Measurements from ENCODE around the gene LCNL1.
A peak's percentile ranks its signal among the peaks of the same experiment; 100 is the strongest.

LCNL1 gene

DNA sequence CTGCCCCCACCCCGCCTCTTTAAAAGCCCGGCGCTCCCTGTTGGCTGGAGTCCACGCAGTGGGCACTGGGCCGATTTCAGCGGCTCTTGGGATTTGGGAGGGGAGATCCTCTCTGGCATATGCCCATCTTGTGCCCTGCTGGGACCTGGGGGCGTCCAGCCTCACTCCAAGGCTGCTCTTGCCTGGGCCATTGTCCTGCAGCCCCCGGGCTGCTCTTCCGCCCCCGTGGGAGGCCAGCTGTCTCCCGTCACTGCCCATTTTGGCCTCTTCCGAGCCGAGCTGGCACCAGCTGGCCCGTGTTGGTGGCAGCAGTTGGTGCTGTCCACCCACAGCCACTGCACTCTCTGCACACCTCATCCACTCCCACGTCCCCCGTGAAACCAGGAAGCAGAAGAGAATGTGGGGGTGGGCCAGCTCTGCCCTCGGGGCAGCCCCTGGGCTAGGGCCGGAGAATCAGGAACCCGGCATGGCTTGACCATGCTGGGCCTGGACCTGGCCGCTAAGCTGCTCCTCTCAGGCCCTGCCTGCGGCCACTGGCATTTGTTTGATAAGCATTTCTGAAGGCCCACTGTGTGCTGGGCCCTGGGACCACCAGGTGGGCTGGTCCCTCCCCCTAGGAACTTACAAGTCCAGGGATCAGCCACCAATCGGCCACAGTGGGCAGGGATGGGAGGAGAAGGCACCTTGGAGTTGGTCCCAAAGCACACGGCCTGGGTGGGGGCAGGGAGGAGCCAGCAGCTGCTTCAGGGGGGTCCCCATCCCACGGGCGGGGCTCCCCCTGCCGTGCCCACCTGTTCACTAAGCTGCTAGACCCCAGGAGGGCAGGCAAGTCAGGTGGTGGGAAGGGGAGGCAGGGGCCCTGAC, 35.5 kb upstream of the LCNL1 start:
- no peak for DNase-seq (ENCODE audit: low read depth in 2 of 2)

DNA sequence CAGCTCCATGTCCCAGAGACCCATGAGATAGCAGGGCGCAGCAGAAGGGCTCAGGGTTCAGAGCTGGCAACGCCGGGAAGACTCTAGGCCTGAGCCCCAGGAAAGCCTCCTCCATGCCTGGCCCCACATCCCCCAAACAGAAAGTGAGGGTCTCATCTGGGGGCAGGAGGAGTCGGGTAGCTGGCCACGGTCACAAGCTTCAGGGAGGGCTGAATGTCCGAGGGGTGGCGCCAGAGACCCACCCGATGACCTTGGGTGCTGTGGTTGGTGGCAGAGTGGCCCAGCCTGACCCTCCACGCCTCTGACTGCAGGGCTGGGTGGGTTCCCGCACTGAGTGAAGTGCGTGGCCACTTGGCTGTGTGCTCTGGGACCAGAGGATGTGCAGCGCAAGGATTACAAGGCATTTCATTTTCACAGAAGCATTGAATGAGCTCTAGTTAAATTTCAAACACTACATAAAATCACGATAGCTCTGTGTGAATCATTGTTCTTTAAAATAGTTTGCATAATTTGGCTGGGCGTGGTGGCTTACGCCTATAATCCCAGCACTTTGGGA, 34.8 kb upstream of the LCNL1 start:
- DNase-seq (ENCODE audit: low read depth in 2 of 2) = no peak

DNA sequence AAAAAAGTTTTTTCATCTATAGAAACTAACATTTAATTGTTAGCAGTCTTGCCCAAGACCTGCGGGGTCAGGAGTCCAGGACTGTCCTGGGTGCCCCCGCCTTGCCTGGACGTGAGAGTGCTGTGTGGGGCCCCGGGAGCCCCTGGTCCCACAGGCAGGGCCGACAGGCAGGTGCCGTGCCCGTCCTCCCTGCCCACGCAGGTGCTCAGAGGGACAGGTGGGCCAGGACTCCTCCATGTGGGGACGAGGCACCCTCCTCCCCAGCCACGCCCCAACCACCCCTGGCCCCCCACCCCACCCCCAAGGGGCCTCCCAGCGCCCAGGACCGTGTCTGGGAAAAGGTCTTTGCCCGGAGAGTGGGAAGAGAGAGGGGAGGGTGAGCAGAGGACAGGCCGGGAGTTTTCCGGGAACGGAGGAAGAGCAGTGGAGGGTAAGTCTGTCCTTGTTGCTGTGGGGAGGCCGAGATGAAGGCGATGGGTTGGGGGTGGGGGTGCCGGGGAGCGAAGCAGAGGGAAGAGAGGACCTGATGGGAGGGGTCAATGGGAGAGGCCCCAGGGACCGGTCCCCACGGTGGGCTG, 33.5 kb upstream of the LCNL1 start:
- no peak for DNase-seq (ENCODE audit: low read depth in 2 of 2)

DNA sequence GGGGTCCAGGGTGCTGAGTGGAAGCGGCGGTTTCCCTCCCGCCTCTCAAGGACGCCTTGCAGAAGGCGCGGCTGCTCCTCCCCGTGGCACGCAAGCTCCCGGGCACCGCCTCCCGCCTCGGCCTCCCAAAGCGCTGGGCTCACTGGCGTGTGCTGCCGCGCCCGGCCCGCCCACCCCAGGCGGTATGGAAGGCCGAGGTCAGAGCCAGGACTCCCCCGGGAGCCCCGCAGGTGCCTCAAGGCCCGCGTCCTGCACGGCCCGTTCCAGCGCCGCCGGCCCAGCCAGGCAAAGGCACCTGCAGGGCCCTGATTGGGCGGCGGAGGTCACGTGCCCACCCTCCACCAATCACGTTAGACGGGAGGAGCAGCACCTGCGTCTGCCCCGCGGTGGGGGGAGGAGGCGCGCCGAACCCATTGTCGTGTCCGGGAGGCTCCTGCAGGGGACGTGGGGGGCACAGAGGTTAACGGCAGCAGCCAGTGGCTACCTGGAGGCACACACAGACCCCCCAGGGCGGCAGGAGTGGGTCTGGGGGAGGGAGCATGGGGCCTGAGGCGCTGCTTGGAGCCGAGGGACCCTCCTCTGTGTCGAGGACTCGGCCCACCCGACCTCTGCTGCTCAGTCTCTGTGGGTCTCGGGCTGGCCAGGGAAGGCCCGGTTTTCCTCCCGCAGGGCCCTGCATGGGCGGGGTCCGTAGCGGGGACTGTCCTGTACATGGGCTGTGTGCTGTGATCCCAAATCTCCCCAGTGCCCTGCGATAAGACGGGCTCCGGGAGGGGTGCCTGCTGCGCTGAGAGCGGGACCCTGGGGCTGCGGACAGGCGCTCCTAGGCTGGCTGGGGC, 32.8 kb upstream of the LCNL1 start:
- DNase-seq (ENCODE audit: low read depth in 2 of 2) = peak; percentile 94 to 95

DNA sequence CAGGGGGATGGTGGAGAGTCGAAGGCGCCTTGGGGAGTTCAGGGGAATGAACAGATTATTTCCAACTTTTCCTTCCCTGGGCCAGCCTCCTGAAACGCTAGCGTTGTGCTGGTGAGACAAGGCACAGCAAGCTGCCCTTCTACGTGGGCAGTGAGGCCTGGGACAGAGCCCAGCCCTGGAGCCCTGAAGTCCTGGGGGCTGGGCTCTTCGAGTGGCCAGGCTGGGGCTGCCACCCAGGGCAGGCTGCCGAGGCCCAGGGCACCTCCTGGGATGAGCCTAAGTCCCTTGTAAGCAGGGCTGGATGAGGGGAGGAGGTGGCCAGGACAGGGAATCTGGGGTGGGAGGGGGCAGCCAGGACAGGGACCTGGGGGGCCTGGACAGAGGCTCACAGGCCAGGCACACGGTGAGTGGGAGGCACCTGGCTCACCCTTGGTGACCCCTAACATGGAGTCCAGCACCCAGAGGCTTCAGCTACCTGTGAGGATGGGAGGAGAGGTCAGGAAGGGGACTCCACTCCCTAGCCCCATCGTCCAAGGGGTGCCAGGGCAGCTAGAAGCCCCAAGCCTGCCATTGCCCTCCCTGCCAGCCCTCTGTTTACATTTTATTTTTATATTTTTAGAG, 32.0 kb upstream of the LCNL1 start:
- no peak for DNase-seq (ENCODE audit: low read depth in 2 of 2)

DNA sequence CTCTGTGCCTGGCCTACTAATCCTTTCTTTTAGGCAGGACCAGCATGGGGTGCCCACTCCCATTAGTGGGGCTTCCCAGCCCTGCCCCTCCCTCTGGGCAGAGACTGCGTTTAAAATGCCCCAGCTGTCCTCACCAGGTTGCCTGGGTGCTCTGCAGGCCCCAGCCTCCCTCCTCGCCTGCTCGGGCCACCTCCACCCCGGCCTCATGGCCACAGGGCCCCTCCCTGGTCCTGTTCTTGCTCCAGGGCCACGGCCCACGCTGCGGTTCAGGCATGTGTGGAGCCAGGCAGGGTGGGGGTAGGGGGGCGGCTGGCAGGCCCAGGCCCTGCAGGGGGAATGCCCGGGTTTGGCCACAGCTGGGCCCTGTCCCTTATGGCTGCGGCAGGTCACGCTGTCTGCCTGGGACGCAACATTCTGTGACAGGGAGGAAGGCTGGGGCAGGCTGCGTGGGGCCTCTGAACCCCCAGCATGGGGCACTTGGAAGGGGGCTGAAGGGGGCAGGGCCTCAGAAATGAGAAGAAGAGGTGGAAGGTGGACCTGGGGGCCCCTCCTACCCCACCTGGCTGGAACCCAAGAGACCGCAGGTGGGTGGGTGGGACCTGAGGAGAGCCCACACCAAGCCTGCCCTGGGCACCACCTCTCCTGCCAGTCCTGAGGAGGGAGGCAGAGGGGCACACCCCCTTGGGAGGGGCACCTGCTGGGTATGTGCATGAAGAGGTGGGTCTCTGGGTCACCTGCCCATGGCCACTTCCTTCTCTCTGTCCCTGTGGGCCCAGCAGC, 31.1 kb upstream of the LCNL1 start, which contains the start of gene LCN12:
TSS of gene LCN12 (plus strand) at position 733 of the 780 bp plus-strand sequence. CDS start 55 bp downstream, outside the sequence.
- no peak for DNase-seq (ENCODE audit: low read depth in 2 of 2)

DNA sequence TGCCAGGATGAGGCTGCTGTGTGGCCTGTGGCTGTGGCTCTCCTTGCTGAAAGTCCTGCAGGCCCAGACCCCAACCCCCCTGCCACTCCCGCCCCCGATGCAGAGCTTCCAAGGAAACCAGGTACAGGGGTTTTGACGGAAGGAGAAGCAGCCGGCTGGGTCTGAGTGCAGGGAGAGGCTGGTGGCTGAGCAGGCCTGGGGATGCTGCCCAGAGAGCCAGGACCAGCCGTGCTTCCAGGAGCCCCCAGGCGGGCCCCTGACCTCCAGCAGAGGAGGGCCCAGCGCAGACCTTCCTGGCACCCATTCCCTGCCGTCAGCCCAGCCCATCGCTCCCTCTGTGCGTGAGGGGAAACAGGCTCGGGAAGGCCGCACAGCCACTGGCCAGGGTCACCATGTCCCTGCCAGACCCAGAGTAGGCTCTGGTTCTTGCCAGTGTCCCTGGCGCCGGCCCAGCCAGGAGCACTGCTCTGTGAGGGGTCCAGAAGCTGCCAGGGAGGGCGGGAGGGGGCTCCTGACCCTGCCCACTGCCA, 30.4 kb upstream of the LCNL1 start:
- DNase-seq (ENCODE audit: low read depth in 2 of 2) = no peak

DNA sequence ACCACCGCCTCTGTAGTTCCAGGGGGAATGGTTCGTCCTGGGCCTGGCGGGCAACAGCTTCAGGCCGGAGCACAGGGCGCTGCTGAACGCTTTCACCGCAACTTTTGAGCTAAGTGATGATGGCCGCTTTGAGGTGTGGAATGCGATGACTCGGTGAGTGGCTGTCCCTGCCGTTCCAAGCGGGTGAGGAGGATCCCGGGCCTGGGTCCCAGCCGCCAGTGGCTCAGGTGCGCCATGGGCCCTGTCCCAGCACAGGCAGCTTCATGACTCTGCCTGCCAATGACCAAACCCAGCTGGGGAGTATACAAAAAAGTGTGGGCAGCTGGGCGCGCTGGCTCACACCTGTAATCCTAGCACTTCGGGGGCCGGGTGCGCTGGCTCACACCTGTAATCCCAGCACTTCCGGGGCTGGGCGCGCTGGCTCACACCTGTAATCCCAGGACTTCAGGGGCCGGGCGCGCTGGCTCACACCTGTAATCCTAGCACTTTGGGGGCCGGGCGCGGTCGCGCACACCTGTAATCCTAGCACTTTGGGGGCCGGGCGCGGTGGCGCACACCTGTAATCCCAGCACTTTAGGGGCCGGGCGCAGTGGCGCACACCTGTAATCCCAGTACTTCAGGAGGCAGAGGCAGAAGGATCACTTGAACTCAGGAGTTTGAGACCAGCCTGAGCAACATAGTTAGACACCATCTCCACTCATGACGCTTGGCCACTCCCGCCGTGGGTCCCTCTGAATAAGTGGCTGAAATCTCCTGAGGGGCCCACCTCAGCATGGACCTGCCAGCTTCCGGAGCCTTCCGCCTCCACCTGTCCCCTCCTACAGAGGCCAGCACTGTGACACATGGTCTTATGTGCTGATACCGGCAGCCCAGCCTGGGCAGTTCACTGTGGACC, 29.7 kb upstream of the LCNL1 start:
- DNase-seq (ENCODE audit: low read depth in 2 of 2) = no peak

DNA sequence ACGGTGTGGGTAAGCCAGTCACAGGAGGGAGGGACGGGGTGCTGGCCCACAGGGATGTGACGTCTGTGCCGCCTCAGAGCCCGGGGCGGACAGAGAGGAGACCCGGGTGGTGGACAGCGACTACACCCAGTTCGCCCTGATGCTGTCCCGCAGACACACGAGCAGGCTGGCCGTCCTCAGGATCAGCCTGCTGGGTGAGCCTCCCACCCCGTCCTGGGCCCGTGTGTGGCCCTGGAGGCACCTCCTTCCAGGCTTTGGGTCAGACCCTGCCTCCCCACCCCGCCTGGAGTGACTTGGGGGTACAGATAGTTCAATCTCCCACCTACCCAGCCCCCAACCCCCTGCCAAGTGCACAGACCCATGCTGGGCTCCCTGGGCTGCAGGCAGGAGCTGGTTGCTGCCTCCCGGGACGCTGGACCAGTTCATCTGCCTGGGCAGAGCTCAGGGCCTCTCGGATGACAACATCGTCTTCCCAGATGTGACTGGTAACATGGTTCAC, 29.0 kb upstream of the LCNL1 start:
- no peak for DNase-seq (ENCODE audit: low read depth in 2 of 2)

DNA sequence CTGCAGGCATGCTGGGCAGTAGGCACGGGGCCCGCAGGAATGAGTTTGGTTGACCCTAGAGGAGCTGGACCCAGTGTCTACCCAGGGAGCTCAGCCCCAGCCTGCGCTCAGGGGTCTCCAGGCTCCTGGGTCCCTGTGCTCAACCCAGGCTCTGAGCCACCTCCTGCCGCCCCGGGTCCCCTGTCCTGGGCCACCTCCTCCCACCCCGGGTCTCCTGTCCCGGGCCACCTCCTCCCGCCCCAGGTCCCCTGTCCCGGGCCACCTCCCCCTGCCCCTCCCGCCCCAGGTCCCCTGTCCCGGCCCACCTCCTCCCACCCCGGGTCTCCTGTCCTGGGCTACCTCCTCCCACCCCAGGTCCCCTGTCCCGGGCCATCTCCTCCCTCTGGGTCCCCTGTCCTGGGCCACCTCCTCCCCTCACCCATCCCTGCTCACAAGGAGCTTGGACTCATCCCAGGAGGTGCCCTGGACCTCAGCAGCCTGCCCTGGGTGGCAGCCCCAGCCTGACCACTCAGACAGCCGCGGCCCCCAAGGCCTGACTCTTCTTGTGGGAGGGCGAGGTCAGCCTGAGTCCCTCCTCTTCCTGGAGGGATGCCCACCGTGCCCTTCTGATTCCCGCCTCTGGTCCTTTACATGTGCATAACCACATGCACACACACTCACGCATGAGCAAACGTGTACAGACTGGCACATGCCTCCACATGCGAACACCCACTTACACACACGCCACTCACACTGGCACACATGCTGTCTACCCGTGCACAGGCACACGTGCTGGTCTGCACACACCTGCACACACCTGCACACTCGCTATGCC, 28.3 kb upstream of the LCNL1 start:
- no peak for DNase-seq (ENCODE audit: low read depth in 2 of 2)

DNA sequence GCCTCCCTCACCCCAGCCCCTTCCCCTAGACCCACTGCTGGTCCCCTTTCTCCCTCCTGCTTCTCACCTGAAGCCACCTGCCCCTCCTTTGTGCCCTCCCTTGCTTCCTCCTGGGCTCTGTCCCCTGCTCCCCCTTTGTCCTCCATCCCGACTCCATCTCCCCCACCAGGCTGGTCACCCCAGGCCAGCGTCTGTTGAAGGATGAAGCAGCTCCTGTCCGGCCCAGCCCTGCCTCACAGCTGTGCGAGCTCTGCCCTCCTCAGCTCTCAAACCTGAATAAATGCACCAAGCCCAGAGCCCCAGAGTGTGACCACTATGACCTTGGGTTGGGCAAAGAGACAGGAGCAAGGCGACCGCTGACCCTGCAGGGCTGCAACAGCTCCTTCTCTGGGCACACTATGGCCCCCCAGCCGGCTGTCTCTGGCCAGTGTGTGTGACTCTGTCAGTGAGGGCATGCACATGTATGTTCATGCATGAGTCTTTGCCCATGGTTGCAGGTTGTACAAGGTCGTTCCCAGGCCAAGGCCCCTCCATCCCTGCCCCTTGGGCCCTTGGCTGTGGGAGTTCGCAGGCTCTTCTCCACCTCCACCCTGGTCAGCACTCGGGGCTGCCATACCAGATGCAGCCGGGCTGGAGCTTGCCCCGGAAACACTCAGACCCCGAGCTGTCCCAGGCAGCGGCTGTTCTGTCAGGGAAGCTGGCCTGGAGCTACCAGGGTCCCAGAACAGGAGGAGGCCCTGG, 27.4 kb upstream of the LCNL1 start:
- no peak for DNase-seq (ENCODE audit: low read depth in 2 of 2)

DNA sequence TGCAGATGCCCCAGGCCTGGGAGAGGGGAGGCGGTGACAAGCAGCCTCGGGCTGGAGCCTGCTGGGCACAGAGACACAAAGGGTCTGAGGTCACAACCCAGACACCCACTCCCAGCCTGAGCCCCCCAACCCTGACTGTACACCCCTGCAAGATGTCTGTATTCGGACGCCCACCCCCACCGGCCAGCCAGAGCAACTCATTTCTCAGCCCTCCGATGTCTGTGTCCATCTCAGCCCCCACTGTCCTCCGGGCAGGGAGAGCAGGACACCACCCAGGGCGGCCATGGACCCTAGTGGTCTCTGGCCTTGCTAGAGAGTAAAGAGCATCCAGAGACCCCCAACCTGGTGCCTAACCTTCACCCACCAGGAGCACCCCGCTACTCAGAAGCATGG, 26.9 kb upstream of the LCNL1 start:
- DNase-seq (ENCODE audit: low read depth in 2 of 2) = no peak

DNA sequence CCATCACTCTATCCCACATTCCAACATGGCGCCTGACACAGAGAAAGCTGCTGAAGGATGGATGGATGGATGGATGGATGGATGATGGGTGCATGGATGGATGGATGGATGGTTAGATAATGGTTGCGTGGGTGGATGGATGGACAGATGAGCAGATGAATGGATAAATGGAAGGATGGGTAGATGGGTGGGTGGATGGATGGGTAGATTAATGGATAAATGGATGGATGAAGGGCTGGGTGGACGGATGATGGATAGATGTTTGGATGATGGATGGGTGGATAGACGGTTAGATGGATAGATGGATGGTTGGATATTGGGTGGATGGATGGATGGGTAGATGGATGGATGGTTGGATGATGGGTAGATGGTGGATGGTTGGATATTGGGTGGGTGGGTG, 26.2 kb upstream of the LCNL1 start:
- no peak for DNase-seq (ENCODE audit: low read depth in 2 of 2)

DNA sequence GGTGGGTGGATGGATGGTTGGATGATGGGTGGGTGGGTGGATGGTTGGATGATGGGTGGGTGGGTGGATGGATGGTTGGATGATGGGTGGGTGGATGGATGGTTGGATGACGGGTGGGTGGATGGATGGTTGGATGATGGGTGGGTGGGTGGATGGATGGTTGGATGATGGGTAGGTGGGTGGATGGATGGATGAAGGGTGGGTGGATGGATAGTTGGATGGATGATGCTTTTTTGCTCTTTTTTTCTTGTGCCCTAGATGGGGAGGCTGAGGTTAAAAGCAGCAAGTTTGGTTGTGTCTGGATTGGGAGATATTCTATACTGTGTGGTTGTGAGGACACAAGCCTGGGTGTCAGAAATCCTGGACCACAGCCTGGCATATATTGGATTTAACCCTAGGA, 25.3 kb upstream of the LCNL1 start:
- DNase-seq (ENCODE audit: low read depth in 2 of 2) = no peak

DNA sequence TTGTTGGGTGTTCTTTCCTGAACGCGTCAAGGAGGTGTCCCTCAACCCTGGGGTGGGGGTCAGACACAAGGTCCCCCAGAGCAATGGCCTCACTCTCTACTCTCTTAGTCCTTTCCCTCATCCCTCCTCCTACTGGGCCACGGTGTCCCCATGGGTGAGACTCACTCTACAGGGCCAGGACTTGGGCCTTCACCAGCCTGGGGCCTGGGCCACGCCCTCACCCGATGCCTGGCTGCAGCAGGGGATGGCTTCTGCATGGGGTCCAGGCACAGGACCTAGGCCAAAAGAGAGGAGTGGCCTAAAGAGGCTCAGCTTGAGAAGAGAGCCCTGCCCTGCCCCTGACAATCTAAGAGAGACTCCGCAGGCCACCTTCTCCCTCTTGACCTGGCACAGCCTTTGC, 24.9 kb upstream of the LCNL1 start:
- DNase-seq (ENCODE audit: low read depth in 2 of 2) = no peak

DNA sequence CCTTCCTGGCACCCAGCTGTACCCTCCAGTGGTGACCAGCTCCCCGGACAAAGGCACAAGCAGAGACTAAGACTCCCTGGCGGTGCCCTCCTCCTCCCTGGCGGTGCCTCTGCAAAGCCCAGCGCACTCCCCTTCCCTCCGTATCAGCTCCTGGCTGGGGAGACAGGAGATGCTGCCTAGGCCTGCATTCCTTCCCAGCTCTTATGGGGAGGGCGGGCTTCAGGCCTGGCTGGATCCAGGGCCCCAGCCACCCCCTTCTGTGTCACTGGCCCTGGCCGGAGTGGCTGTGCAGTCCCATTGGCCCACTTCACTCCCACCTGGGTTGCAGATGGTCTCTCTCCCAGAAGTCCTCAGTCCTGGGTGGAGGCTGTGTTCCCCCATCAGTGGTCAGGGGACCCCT, 24.3 kb upstream of the LCNL1 start:
- DNase-seq (ENCODE audit: low read depth in 2 of 2) = no peak

DNA sequence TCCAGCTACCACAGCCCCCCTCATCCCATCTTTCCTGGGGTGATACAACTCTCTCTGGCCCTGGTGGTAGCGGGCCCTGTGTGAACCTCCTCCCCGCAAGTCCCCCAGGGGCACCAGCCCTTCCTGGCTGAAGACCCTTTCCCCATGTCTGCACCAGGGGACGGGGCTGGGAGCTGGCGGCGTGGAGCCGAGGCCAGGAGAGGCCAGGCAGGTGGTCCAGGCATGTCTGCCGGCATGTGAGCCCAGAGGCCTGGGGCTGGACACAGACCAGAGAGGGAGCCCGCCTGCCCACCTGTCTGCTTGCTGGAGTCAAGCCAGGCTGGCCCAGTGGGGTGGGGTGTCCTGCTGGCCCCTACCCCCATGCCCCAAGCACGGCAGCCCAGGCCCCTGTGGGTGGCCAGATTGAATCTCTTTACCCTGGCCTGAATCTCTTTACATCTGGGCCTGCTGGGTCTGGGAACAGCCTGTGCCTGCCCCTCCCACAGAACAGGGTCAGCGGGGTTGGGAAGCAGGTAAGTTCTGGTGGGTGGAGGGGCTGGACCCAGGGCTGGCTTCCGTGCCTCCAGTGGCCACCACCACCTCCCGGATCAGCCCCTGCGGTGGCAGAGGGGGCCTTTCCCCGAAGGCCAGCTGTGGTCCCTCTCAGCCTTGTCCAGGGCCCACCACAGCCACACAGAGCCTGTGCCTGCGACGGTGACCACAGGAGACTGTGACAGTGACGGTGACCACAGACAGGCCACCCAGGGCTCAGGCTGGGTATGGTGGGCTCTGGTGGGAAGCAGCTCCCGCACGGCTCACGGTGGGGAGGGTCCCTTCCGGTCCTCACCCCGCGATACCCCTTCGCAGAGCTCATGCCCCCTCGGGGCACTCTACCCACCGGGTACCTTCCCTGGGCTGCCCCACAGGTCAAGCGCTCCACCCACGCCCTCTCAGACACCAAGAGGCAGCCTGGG, 23.6 kb upstream of the LCNL1 start:
- DNase-seq (ENCODE audit: low read depth in 2 of 2) = no peak

All from activated CD4-positive, alpha-beta T cell treated with anti-CD3 and anti-CD28 coated beads for 24 hours (primary cell).